C4-2B (cell line): ENCODE results near the gene PGM1.

Experiments used
- CTCF ChIP-seq: fragments of 450-650 bp; conservative IDR thresholded peaks from 2 replicates; pipeline ENCODE4 v1.5.1; 2017; ENCODE audit warnings: mild to moderate bottlenecking
- ZFX ChIP-seq: fragments of 450-650 bp; IDR thresholded peaks from 2 replicates; pipeline ENCODE4 v1.6.1; 2017

- no peak for TF ChIP-seq CTCF
- TF ChIP-seq ZFX: no peak
Measured at GRCh38 chr1:63626222-63626621, 33.0 kb downstream of the PGM1 start.
